HEK293 (cell line): ENCODE results near the gene PEX6.

Source experiments
- GLI2 ChIP-seq: fragments of 450-650 bp; formaldehyde crosslinking; IDR thresholded peaks from 2 replicates; pipeline ENCODE4; 2017; ENCODE audit warnings: missing biosample characterization, missing genetic modification characterization, low read depth, borderline replicate concordance
- GLIS1 ChIP-seq: fragments of 450-650 bp; formaldehyde crosslinking; IDR thresholded peaks from 2 replicates; pipeline ENCODE4 v1.5.1; 2016; ENCODE audit warnings: missing biosample characterization, missing genetic modification characterization
- KLF10 ChIP-seq: fragments of 450-650 bp; IDR thresholded peaks from 2 replicates; pipeline ENCODE4 v1.5.1; 2018; ENCODE audit warnings: missing biosample characterization, mild to moderate bottlenecking, missing genetic modification characterization
- KLF17 ChIP-seq: fragments of 450-650 bp; formaldehyde crosslinking; IDR thresholded peaks from 2 replicates; pipeline ENCODE4 v1.5.1; 2016; ENCODE audit warnings: missing biosample characterization, missing genetic modification characterization
- KLF7 ChIP-seq: fragments of 450-650 bp; formaldehyde crosslinking; IDR thresholded peaks from 2 replicates; pipeline ENCODE4 v1.5.1; 2016; ENCODE audit warnings: missing biosample characterization, missing genetic modification characterization, borderline replicate concordance
- KLF8 ChIP-seq: fragments of 450-650 bp; formaldehyde crosslinking; IDR thresholded peaks from 2 replicates; pipeline ENCODE4 v1.5.1; 2016; ENCODE audit warnings: missing biosample characterization, missing genetic modification characterization
- KLF9 ChIP-seq: fragments of 450-650 bp; formaldehyde crosslinking; IDR thresholded peaks from 2 replicates; pipeline ENCODE4 v1.5.1; 2016; ENCODE audit warnings: missing biosample characterization, missing genetic modification characterization, low read depth
- OVOL3 ChIP-seq: fragments of 450-650 bp; formaldehyde crosslinking; IDR thresholded peaks from 2 replicates; pipeline ENCODE4 v1.5.1; 2016; ENCODE audit warnings: missing biosample characterization, missing genetic modification characterization
- ZBTB48 ChIP-seq: fragments of 450-650 bp; formaldehyde crosslinking; IDR thresholded peaks from 2 replicates; pipeline ENCODE4 v1.5.1; 2016; ENCODE audit warnings: missing biosample characterization, missing genetic modification characterization
- ZBTB8A ChIP-seq: fragments of 450-650 bp; formaldehyde crosslinking; IDR thresholded peaks from 2 replicates; pipeline ENCODE4 v1.5.1; 2016; ENCODE audit warnings: missing biosample characterization, missing genetic modification characterization
- ZNF174 ChIP-seq: fragments of 450-650 bp; formaldehyde crosslinking; IDR thresholded peaks from 2 replicates; pipeline ENCODE4 v1.5.0; 2017; ENCODE audit warnings: missing biosample characterization, mild to moderate bottlenecking, missing genetic modification characterization
- ZNF2 ChIP-seq: fragments of 450-650 bp; formaldehyde crosslinking; IDR thresholded peaks from 2 replicates; pipeline ENCODE4 v1.5.1; 2016; ENCODE audit warnings: missing biosample characterization, missing genetic modification characterization
- ZNF221 ChIP-seq: fragments of 450-650 bp; formaldehyde crosslinking; IDR thresholded peaks from 2 replicates; pipeline ENCODE4 v1.5.1; 2017; ENCODE audit warnings: missing biosample characterization, missing genetic modification characterization, borderline replicate concordance
- ZNF311 ChIP-seq: fragments of 450-650 bp; formaldehyde crosslinking; IDR thresholded peaks from 2 replicates; pipeline ENCODE4 v1.5.1; 2017; ENCODE audit warnings: missing biosample characterization, missing genetic modification characterization, borderline replicate concordance
- ZNF335 ChIP-seq: fragments of 450-650 bp; formaldehyde crosslinking; conservative IDR thresholded peaks from 2 replicates; pipeline ENCODE4 v1.5.1; 2016; ENCODE audit warnings: missing biosample characterization, missing genetic modification characterization
- ZNF416 ChIP-seq: fragments of 450-650 bp; formaldehyde crosslinking; IDR thresholded peaks from 2 replicates; pipeline ENCODE4 v1.5.1; 2016; ENCODE audit warnings: missing biosample characterization, missing genetic modification characterization
- ZNF544 ChIP-seq: fragments of 450-650 bp; formaldehyde crosslinking; IDR thresholded peaks from 2 replicates; pipeline ENCODE4 v1.5.0; 2017; ENCODE audit warnings: missing biosample characterization, missing genetic modification characterization
- ZNF548 ChIP-seq: fragments of 450-650 bp; formaldehyde crosslinking; IDR thresholded peaks from 2 replicates; pipeline ENCODE4 v1.5.1; 2016; ENCODE audit warnings: missing biosample characterization, missing genetic modification characterization
- ZNF596 ChIP-seq: fragments of 450-650 bp; IDR thresholded peaks from 2 replicates; pipeline ENCODE4 v1.5.0; 2018; ENCODE audit warnings: missing biosample characterization, mild to moderate bottlenecking, missing genetic modification characterization, moderate library complexity
- ZNF768 ChIP-seq: fragments of 450-650 bp; formaldehyde crosslinking; IDR thresholded peaks from 2 replicates; pipeline ENCODE4 v1.5.1; 2018; ENCODE audit warnings: missing biosample characterization, mild to moderate bottlenecking, missing genetic modification characterization
- ZNF785 ChIP-seq: fragments of 450-650 bp; formaldehyde crosslinking; IDR thresholded peaks from 2 replicates; pipeline ENCODE4 v1.5.1; 2016; ENCODE audit warnings: missing biosample characterization, missing genetic modification characterization
- ZNF837 ChIP-seq: fragments of 450-650 bp; formaldehyde crosslinking; IDR thresholded peaks from 2 replicates; pipeline ENCODE4 v1.5.1; 2016; ENCODE audit warnings: missing biosample characterization, missing genetic modification characterization
- ZSCAN16 ChIP-seq: fragments of 450-650 bp; formaldehyde crosslinking; IDR thresholded peaks from 2 replicates; pipeline ENCODE4 v1.5.1; 2016; ENCODE audit warnings: missing biosample characterization, missing genetic modification characterization
- TF ChIP-seq, protein P1 (sequence below): fragments of 450-650 bp; formaldehyde crosslinking; IDR thresholded peaks from 2 replicates; pipeline ENCODE4 v1.5.1; 2016; ENCODE audit warnings: missing biosample characterization, missing genetic modification characterization
- TF ChIP-seq, protein P2 (sequence below): fragments of 450-650 bp; formaldehyde crosslinking; IDR thresholded peaks from 2 replicates; pipeline ENCODE4 v1.5.1; 2016; ENCODE audit warnings: missing biosample characterization, missing genetic modification characterization
- TF ChIP-seq, protein P3 (sequence below): fragments of 450-650 bp; formaldehyde crosslinking; IDR thresholded peaks from 2 replicates; pipeline ENCODE4 v1.5.1; 2016; ENCODE audit warnings: missing biosample characterization, missing genetic modification characterization
- TF ChIP-seq, protein P4 (sequence below): fragments of 450-650 bp; formaldehyde crosslinking; IDR thresholded peaks from 2 replicates; pipeline ENCODE4 v1.5.1; 2016; ENCODE audit warnings: missing biosample characterization, missing genetic modification characterization
- TF ChIP-seq, protein P5 (sequence below): fragments of 450-650 bp; formaldehyde crosslinking; IDR thresholded peaks from 2 replicates; pipeline ENCODE4 v1.5.1; 2016; ENCODE audit warnings: missing biosample characterization, missing genetic modification characterization

PEX6 gene

DNA sequence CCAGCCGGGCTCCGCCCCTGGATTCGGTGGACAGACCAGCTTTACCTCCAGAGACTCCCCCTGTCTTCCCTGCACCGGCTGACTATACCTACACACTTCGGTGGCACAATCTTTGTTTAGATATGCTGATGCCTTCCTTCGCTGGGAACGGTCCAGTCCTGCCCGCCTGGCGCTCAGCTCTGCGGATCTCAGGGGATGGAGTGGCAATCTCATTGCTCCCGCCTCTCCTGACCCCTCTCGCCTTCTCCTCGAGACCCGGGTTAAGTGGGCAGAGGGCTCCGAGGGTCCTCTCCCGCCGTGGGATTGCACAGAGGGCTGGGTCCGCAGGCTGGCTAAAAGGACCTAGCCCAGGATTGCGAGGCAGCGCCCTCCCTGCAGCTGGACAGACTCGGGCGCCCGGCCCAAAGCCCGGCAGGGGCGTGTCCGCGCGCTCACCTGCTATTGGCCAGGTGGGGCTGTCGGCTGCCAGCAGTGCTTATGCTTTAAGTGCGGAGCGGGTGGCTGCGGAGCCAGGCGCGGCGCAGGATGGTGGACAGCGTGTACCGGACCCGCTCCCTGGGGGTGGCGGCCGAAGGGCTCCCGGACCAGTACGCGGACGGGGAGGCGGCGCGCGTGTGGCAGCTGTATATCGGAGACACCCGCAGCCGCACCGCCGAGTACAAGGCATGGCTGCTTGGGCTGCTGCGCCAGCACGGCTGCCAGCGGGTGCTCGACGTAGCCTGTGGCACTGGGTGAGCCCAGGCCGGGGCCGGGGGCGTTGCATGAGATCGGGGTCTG, 18.6 kb downstream of the PEX6 start, which contains the start of gene GNMT (continued):
- TF ChIP-seq GLIS1 (tag by site-specific recombination) (peak; percentile 40; the same call in 1 of the 2 replicates), ZNF548 (no peak), ZNF544 (tag by site-specific recombination) (no peak), KLF9 (tag by site-specific recombination) (peak; percentile 86), ZNF2 (tag by site-specific recombination) (no peak), KLF10 (tag by site-specific recombination) (peak; percentile 97), ZNF785 (tag by site-specific recombination) (no peak), KLF8 (tag by site-specific recombination) (no peak), ZNF768 (tag by site-specific recombination) (no peak), ZSCAN16 (tag by site-specific recombination) (no peak), ZNF174 (tag by site-specific recombination) (no peak), OVOL3 (tag by site-specific recombination) (no peak), ZNF335 (peak; percentile 78; the same call in 1 of the 2 replicates), KLF7 (tag by site-specific recombination) (no peak), ZNF311 (tag by site-specific recombination) (no peak), ZNF596 (tag by site-specific recombination) (no peak), ZNF416 (tag by site-specific recombination) (no peak), GLI2 (no peak), KLF17 (tag by site-specific recombination) (no peak), ZNF837 (no peak), ZBTB8A (peak; percentile 67), ZBTB48 (tag by site-specific recombination) (no peak), ZNF221 (no peak)
- TF ChIP-seq, protein P1, sequence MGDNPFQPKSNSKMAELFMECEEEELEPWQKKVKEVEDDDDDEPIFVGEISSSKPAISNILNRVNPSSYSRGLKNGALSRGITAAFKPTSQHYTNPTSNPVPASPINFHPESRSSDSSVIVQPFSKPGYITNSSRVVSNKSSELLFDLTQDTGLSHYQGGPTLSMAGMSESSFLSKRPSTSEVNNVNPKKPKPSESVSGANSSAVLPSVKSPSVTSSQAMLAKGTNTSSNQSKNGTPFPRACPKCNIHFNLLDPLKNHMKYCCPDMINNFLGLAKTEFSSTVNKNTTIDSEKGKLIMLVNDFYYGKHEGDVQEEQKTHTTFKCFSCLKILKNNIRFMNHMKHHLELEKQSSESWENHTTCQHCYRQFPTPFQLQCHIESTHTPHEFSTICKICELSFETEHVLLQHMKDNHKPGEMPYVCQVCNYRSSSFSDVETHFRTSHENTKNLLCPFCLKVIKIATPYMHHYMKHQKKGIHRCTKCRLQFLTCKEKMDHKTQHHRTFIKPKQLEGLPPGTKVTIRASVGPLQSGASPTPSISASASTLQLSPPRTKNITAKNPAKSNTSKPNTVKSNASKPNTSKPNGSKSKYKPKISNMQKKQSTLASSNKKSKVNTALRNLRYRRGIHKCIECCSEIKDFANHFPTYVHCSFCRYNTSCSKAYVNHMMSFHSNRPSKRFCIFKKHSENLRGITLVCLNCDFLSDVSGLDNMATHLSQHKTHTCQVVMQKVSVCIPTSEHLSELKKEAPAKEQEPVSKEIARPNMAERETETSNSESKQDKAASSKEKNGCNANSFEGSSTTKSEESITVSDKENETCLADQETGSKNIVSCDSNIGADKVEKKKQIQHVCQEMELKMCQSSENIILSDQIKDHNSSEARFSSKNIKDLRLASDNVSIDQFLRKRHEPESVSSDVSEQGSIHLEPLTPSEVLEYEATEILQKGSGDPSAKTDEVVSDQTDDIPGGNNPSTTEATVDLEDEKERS (tag by site-specific recombination), result no peak
- TF ChIP-seq, protein P2, sequence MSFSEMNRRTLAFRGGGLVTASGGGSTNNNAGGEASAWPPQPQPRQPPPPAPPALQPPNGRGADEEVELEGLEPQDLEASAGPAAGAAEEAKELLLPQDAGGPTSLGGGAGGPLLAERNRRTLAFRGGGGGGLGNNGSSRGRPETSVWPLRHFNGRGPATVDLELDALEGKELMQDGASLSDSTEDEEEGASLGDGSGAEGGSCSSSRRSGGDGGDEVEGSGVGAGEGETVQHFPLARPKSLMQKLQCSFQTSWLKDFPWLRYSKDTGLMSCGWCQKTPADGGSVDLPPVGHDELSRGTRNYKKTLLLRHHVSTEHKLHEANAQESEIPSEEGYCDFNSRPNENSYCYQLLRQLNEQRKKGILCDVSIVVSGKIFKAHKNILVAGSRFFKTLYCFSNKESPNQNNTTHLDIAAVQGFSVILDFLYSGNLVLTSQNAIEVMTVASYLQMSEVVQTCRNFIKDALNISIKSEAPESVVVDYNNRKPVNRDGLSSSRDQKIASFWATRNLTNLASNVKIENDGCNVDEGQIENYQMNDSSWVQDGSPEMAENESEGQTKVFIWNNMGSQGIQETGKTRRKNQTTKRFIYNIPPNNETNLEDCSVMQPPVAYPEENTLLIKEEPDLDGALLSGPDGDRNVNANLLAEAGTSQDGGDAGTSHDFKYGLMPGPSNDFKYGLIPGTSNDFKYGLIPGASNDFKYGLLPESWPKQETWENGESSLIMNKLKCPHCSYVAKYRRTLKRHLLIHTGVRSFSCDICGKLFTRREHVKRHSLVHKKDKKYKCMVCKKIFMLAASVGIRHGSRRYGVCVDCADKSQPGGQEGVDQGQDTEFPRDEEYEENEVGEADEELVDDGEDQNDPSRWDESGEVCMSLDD (tag by site-specific recombination), result no peak
- TF ChIP-seq, protein P3, sequence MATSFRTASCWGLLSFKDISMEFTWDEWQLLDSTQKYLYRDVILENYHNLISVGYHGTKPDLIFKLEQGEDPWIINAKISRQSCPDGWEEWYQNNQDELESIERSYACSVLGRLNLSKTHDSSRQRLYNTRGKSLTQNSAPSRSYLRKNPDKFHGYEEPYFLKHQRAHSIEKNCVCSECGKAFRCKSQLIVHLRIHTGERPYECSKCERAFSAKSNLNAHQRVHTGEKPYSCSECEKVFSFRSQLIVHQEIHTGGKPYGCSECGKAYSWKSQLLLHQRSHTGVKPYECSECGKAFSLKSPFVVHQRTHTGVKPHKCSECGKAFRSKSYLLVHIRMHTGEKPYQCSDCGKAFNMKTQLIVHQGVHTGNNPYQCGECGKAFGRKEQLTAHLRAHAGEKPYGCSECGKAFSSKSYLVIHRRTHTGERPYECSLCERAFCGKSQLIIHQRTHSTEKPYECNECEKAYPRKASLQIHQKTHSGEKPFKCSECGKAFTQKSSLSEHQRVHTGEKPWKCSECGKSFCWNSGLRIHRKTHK, result no peak
- TF ChIP-seq, protein P4, sequence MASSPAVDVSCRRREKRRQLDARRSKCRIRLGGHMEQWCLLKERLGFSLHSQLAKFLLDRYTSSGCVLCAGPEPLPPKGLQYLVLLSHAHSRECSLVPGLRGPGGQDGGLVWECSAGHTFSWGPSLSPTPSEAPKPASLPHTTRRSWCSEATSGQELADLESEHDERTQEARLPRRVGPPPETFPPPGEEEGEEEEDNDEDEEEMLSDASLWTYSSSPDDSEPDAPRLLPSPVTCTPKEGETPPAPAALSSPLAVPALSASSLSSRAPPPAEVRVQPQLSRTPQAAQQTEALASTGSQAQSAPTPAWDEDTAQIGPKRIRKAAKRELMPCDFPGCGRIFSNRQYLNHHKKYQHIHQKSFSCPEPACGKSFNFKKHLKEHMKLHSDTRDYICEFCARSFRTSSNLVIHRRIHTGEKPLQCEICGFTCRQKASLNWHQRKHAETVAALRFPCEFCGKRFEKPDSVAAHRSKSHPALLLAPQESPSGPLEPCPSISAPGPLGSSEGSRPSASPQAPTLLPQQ, result no peak
- TF ChIP-seq, protein P5, sequence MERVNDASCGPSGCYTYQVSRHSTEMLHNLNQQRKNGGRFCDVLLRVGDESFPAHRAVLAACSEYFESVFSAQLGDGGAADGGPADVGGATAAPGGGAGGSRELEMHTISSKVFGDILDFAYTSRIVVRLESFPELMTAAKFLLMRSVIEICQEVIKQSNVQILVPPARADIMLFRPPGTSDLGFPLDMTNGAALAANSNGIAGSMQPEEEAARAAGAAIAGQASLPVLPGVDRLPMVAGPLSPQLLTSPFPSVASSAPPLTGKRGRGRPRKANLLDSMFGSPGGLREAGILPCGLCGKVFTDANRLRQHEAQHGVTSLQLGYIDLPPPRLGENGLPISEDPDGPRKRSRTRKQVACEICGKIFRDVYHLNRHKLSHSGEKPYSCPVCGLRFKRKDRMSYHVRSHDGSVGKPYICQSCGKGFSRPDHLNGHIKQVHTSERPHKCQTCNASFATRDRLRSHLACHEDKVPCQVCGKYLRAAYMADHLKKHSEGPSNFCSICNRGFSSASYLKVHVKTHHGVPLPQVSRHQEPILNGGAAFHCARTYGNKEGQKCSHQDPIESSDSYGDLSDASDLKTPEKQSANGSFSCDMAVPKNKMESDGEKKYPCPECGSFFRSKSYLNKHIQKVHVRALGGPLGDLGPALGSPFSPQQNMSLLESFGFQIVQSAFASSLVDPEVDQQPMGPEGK (tag by site-specific recombination), result peak; percentile 30; the same call in 1 of the 2 replicates
